Activated T-helper 1 cell treated with anti-CD3 and anti-CD28 coated beads, Interleukin-2, amount 50 U/mL, for 16 hours (primary cell): ENCODE measurements around the gene EXD3.

Experiments used
- DNase-seq, 2 donors: peaks; one replicate each; pipeline ENCODE4 v3.0.0-alpha.2; 2020; ENCODE audit warnings: low read depth in 1 of 2, low spot score in 1 of 2

The EXD3 gene

DNA sequence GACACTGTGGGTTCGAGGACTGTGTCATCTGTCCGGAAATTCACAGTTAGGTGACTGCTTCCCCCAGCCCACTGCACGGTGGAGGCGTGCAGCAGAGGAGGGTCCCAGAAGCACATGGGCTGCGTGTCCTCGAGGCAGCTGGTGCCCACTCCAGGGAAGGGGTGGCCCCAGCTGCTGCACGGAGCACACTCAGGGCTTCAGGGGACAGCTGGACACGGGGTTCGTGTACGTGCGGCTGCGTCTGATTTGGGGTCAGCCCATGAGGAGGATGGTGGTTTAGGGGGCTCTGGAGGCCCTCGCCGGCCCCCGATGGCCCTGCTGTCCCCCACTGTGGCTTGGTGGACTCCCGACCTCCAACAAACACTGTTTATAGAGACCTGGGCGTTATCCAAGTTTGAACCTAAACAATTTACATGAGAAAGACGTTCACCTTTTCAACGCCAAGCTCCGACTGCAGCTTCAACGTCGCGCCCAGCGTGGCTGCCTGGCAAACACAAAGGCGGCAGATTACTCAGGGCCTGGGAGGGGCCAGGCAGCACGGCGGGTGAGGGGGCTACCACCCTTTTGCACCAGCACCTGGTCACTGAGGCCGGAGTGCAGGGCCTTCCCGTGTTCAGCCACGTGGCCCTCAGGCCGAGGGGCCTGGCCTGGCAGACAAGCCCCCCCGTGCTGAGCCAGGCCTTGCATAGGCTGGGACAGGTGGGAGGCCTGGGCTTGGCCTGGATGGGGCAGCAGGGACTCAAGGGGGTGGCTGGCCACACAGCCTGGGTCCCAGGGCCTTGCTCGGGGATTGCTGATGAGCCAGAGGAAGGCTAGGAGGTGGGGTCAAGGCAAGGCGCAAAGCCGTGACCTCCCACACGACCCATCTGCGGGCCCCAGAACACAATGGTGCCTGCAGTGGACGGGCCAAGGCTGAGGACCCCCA, 55.2 kb downstream of the EXD3 start:
- DNase-seq, result no peak

DNA sequence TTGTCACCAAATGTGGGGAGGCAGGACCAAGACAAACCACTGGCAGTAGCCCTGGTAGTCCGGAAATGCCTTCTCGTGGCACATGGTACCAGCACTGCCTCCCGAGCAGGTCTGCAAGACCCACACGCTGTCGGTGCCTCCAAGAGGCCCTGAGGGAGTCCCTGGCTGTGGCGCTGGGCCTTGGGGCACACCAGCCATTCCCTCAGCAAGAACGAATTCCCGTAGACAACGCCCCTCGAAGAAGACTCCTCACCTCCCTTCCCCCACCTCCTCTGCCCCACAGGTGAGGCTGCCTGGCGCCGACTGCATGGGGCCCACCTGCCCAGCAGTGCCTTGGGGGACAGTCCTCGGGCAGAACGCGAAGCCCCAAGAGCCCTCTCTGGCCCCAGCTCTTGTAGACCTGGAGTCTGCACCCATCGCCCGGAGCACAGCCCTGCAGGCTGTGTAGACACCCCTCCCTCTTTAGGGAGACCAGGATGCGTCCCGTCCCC, 56.0 kb downstream of the EXD3 start:
- no peak for DNase-seq

DNA sequence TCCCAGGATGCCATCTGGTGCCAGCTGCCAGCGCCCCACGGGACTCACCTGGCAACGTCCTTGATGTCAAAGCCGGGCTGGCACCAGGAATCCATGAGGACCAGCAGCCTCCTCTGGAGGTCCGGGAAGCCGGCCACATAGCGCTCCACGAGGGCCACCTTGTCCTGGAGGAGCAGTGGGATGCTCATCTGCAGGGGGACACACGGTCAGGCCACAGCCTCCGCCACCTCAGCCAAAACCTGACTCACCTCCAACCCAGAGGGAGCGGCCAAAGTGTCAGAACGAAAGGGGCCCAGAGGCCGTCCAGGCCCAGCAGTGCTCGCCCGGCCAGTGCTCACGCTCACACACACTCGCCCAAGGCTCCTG, 56.5 kb downstream of the EXD3 start:
- DNase-seq, result no peak

DNA sequence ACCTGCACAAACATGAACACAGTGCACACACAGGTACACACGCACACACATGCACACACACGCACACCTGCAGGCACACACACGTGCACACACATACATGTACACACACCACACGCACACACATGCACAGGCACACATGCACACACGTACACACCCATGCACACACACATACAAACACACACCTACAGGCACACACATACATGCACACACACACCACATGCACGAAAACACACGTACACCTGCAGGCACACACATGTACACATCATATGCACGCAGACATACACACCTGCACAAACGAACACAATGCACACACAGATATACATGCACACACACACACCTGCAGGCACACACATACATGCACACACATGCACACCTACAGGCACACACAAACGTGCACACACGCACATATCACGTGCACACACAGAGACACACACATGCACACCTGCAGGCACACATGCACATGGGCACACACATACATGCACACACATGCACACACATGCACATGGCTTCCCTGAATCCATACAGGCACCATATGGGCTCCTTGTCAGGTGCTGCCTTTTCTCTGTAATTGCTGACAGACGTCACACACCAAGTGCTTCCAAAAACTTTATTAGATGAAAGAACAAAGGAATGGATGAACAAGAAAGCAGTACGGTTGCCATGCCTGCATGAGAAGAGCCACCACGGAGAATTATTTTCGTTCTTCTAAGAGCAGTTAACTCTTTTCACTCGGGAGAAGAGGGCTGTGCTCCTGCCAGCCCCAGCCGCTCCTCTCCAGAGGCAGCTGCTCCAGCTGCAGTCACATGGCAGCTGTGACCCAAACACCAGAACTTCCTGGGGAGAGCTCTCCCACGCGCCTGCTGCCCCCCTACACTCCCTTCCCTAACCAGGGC, 57.2 kb downstream of the EXD3 start:
- DNase-seq, result no peak

DNA sequence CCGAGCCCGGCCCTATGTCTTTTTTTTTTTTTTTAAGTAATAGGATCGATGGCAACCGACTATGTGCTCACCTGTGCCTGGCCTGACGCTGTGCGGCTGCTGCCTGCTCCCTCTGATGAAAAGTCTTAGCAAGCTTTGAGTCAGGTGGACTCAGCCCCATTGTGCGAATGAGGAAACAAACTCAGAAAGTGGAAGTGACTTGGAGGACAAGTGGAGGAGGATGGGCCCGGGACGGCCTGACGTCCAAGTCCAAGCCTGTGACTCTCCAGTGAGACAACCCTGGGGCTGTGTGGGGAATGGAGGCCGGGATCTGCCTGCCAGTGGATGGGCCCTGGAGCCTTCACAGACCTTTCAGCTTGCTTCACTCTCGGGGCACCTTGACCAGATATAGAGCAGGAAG, 57.9 kb downstream of the EXD3 start:
- no peak for DNase-seq

DNA sequence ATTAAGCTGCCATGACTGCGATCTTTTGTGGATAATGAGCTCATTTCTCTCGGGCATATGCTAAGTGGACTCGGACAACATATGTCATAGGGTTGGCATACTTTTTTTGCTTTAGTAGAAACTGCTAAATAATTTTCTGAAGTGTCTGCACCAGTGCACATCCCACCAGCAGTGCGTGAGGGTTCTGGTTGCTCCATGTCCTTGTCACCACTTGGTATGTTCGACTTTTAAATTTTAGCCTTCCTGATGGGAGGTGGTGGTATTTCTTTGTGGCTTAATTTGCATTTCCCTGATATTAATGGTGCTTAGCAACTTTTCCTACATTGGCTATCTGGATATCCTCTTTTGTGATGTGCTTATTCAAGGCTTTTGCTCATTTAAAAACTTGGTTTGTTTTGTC, 63.1 kb downstream of the EXD3 start:
- DNase-seq, result no peak

DNA sequence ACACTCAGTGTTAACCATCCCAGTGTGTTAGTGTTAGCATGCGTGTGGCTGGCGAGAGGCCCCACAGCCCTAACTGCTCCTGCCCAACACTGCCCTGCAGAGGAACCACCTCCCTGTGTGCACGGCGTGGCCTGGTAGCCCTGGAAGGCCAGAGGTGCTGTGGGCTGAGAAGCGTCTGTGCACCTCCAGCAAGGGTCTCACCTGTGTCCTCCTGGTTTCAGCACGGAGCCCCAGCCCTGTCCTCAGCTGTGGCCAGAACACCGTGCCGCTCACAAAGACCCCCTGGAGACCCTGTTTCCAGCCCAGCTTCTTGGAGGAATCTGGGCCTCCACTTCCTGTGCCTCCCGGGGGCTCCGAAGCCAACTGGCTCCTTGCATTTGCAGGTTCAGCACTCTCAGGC, 64.8 kb downstream of the EXD3 start:
- no peak for DNase-seq

DNA sequence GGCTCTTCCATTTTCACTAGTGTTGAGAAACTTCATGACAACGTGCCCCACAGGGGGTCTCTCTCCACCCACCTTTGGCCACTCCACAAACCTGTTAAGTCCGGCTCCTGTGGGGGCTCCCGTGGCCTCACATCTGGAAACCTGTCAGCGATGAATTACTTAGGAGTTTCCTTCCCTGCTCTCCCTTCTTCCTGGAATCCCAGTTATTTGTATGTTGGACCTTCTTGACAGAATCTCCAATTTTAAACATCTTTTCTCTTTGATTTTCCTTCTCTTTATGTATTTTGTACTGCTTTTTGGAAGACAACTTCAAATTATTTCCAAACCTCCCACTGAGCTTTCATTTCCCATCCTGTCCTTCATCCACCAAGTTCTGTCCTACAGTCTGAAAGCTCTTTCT, 65.8 kb downstream of the EXD3 start:
- no peak for DNase-seq

DNA sequence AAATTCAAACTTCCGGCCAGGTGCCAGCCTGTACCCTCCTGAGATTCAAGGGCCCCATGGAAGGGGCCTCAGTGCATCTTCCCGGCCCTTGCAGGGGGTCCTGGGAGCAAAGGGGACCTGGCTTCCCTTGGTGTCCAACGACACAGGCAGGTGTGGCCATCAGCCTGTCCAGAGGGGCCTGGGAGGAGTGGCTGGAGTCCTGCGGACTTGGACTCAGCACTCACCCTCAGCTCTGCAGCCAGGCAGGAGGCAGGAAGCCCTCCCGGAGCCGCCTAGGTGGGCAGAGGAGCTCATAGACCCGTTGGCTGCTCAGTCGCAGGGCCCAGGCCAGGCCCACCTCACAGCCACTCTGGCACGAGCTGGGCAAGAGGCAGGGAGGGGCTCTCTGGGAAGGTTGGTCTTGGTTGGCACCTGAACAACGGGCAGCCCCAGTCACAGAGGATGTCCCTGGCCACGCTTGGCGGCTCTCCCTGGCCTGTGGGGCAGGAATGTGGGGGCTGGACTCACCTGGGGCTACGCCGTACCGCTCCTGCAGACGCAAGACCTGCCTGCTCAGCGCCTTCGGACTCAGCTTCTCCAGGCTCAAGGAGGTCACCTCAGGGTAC, 67.1 kb downstream of the EXD3 start:
- no peak for DNase-seq

DNA sequence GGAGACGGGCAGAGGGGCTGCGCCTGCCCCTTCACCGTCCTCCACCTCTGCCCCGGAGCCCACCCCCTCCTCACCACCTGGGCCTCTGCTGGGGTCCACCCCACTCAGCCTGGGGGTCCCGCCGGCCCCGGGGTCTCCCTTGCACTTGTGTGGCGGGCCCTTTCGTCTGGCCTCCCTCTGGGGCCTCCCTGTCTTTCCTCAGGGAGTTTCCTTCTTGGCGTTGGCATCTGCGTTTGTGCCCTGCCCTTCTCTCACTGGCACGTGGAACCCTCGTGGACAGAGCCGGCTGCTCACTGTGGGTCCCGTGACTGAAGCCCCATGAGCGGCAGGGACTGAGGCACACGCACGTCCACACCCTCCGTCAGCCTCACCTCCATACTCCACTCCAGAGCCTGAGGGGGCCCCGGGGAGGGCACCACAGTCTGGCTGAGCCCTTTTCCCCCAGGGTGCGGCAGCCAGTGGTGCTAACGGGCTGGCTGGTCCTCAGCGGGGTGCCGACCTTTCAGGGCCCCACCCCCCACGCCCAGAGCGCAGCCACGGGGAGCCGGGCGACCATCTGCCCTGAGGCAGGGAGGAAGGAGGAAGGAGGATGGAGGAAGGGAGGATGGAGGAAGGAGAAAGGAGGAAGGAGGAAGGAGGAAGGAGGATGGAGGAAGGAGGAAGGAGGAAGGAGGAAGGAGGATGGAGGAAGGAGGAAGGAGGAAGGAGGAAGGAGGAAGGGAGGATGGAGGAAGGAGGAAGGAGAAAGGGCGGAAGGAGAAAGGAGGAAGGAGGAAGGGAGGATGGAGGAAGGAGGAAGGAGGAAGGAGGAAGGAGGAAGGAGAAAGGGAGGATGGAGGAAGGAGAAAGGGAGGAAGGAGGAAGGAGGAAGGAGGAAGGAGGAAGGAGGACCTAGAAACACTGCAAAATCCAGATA, 67.9 kb downstream of the EXD3 start:
- DNase-seq, result no peak

DNA sequence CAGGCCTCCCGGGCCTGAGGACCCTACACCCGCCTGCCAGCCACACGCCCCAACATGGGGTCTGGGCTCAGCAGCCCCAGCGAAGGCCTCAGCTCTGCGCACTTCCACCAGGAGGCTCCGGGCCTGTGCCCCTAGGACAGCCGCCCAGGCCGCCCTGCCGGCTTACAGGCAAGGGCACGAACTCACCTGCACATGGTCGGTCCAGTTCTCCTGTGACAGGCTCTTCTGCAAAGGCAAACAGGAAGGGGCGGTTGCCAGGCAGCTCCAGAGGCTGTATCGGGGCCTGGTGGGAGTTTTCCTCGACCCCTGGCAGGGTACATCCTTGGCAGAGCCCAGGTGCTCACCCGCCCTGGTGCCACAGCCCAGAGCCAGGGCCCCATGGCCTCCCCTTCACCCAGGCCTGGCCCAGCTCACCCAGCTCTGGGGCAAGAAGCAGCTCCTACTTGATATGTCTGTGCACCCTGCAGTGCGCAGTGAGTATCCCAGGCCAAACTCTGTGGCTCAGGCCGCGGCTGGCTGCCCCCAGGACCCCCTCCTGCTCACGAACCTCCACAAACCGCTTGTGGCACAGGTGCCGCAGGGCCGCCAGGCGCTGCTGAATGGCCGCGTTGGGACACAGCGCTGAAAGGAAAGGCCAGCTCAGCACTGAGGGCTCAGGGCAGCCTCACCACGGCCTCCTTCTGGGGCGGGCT, 68.7 kb downstream of the EXD3 start:
- DNase-seq, result no peak

DNA sequence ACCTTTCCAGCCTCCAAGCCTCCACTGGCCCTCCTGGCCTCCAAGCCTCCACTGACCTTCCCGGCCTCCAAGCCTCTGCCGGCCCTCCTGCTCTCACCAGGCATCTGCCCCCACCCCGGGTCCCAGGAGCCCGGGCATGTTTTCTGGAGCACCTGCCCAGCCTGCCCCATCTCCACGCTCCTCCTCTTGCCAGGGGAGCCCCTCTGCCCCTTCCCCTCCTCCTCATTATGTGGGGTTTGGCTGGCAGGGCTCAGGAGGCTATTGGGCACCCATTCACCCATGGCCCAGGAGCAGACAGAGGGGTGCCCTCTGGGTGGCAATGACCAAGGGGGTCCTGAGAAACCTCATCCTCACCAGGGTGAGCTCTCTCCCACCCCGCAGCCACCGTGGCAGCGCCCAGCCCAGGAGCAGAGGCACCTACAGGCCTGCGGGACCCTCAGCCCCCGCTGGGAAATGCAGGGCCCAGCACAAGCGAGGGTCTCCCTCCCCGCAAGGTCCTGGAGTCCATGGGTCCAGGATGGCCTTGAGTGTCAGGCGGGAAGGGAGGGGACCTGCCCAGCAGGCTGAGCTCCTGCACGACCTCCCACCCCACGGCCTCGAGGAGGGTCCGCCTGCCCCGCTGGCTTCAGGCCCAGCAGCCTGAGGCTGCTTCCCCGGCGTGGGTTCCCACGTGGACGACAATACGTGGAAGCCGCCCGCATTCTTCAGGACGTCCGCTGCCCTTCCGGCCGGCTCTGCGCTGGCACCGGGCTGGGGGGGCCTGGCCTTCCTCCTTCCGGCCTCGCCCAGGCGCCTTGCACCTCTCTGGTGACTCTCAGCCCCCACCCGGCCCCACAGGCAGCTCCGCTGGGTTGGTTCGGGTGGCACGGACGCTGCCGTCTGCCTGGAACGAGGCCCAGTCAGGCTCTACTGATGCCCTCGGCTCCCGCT, 69.5 kb downstream of the EXD3 start:
- no peak for DNase-seq

DNA sequence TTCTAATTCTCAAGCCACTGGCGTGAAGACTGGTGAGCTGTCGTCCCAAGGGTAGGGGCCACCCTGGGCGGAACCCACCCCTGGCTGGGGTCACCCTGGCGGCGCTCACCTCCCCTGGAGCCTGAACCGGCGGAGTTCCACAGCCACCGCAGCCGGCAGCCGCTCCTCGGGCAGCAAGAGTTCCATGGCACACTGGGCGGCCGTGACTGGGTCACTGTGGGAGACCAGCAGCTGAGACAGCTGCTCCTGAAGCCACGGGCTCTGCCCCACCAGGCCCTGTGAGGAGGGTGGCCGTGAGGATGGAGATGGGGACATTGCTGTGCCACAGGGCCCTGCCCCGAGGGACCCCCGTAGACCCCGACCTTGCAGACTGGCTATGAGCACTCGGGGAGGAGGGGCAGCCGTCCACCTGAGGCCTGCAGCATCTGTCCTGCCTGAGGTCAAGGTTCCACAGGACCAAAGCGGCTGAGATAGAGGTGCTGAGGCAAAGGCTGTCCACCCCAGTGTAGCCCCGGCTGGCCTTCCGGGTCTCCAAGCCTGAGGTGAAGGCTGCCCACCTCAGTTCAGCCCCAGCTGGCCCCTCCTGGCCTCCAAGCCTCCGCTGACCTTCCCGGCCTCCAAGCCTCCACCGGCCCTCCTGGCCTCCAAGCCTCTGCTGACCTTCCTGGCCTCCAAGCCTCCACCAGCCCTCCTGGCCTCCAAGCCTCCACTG, 70.3 kb downstream of the EXD3 start:
- DNase-seq, result no peak

DNA sequence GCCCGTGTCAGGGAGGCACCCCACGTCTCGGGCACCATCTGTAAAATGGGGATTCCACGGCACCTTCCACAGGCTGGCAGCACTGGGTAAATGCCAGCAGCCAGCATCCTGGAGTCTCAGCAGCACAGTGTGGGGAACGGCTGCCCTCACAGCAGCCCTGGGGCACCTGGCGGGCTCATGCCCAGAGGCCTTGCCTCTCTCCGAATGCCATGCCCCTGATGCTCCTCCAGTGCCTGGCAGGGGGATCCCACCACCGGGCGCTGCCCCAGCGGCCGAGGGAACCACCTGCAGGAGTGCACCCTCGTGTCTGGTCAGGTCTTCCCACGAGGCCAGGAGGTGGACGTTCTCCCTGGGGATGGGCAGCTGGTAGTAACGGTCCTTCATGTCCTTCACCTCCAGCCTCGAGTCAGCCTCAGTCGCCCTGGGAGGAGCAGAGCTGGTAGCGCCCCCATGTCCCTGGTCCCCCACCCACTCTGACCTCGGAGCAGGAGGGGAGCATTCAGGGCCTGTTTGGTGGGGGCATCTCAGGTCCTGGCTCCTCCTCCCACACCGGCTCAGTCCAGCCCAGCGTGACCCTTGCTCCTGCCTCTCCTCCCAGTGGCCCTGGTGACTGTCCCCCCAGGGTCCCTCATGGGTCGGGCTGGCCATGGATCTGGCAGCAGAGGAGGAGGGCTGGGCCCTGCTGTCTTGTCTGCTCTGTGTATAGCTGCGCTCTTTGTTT, 71.0 kb downstream of the EXD3 start:
- no peak for DNase-seq

DNA sequence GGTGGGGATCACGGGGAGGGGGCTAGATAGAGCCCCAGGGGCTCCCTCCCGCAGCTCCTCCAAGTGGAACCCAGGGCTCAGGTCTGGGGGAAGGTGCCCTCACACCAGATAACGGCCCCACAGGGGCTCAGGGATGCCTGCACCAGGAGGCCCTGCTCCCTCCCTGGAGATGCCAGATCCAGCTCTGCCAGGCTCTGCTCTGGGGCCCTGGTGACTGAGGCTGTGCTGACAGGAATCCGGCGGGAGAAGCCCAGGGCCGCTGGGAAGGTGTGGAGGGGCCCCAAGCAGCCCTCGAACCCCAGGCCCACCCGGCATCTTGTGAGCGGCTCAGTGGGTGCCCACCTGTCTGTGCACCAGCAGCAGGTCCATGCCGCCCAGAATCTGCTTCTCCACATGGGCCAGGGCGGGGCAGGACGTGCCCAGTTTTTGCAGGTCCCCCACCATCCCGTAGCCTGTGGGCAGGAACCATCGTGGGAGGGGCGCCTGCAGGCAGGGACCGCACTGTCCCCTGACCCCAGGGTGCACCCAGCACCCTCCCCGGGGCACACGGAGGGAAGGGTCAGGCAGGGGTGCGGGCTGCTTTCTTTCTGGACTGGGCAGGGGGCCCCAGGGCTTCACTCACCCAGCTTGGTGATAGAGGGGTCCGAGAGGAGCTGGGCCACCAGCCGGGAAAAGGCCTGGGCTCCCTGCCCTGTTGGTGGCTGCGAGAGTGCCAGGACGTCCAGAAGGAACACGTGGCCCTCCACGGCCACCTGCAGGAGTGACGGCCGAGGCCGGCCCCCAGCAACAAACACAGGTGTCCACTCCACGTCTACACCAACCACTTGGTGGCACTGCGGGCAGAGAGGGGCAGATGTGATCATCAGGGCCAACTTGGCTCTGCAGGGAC, 72.0 kb downstream of the EXD3 start:
- DNase-seq, result no peak

DNA sequence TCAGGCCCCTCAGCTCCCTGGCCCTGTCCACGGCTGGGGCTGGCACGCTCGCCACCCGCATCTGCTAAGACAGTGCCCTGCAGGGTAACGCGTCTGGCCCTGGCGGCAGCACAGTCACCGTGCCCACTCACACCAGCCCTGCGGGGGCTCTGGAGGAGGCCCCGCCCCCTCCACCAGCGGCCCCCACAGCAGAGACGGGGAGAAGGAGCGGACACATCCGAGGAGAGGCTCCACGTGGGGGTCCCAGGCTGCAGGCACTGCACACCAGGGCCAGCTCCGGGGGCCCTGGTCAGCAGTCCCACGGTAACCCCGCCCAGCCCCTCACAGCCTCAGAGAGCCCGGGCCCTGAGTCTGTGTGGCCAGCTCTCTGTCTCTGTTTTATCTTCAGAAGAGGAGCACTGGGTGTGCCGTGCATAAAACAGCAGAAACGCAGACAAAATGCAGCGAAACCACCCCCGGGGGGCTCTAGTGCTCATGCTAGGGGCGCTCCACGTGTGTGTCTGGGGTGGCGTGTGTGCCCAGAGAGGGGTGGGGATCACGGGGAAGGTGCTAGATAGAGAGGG, 73.4 kb downstream of the EXD3 start:
- DNase-seq, result no peak
